Measurements from ENCODE around the gene UNC5C.

The UNC5C gene

GRCh38 chr4:95129821-95130311 lies 418.9 kb downstream of the UNC5C start:
- FAIRE-seq: no peak
- peak; percentile 73 for DNase-seq (ENCODE audit: low spot score)

GRCh38 chr4:95129031-95129430 lies 419.7 kb downstream of the UNC5C start:
- FAIRE-seq (no peak), DNase-seq (ENCODE audit: low spot score) (no peak)

GRCh38 chr4:95124906-95125504 lies 423.8 kb downstream of the UNC5C start:
- DNase-seq (ENCODE audit: low spot score) (peak; percentile 49), FAIRE-seq (peak; percentile 53)

- no peak for FAIRE-seq
- no peak for DNase-seq (ENCODE audit: low spot score)
These were observed 426.8 kb downstream of the UNC5C start for GRCh38 chr4:95122001-95122400.

GRCh38 chr4:95120456-95120855 lies 428.3 kb downstream of the UNC5C start:
- no peak for FAIRE-seq

GRCh38 chr4:95118497-95118896 lies 430.3 kb downstream of the UNC5C start:
- FAIRE-seq: no peak
- DNase-seq (ENCODE audit: low spot score): no peak

More at GRCh38 chr4:95120456-95120855, 428.3 kb downstream of the UNC5C start:
- no peak for DNase-seq (ENCODE audit: low spot score)

- FAIRE-seq: peak; percentile 56
- DNase-seq (ENCODE audit: low spot score): no peak
These were observed 434.3 kb downstream of the UNC5C start for GRCh38 chr4:95114521-95114920.
